Subcutaneous adipose tissue (tissue), 4 donors: ENCODE measurements around the gene SCN3B. TPM values are rescaled to one million over a fixed set of nuclear protein-coding genes. Genes with fewer than 3 reads are reported as not detected.

Experiments used
- CTCF ChIP-seq: fragments of 450-650 bp; IDR thresholded peaks from one replicate; pipeline ENCODE4 v1.5.1; 2016; ENCODE audit warnings: low read depth, mild to moderate bottlenecking, control low read depth, antibody characterized with exemption, moderate library complexity
- total RNA-seq, 4 donors: library from RNA; depleted of rRNA; stranded (reverse); fragments of >200 nt; gene quantifications; one replicate each; pipeline ENCODE4 v1.1.0, GENCODE V29; 2016

SCN3B gene
- total RNA-seq, 4 donors from 2014 or later: 0.17 to 1.5 (median 0.88) TPM

- TF ChIP-seq CTCF: no peak
Observed at GRCh38 chr11:123659311-123659710, 4.9 kb upstream of the SCN3B start.

GRCh38 chr11:123653827-123654565, 428 bp downstream of the SCN3B start:
- no peak for TF ChIP-seq CTCF

GRCh38 chr11:123653483-123653826, 969 bp downstream of the SCN3B start:
- TF ChIP-seq CTCF: no peak

- no peak for TF ChIP-seq CTCF
Observed at GRCh38 chr11:123652599-123652998, 1.8 kb downstream of the SCN3B start.

- TF ChIP-seq CTCF: no peak
Observed at GRCh38 chr11:123650901-123651300, 3.5 kb downstream of the SCN3B start.

GRCh38 chr11:123645286-123645975, 9.0 kb downstream of the SCN3B start:
- no peak for TF ChIP-seq CTCF

GRCh38 chr11:123642435-123642834, 12.0 kb downstream of the SCN3B start:
- no peak for TF ChIP-seq CTCF
